Measurements from ENCODE around the gene LMNTD1. TPM values are rescaled to one million over a fixed set of nuclear protein-coding genes. Genes with fewer than 3 reads are reported as not detected.
"Not testable (repeated sequence)": the region's sequence is repeated elsewhere in the genome, so short reads cannot be mapped to it uniquely, and the experiment has no call there.

LMNTD1 gene
- total RNA-seq, 1 donor from 2014 or later = not detected

DNA sequence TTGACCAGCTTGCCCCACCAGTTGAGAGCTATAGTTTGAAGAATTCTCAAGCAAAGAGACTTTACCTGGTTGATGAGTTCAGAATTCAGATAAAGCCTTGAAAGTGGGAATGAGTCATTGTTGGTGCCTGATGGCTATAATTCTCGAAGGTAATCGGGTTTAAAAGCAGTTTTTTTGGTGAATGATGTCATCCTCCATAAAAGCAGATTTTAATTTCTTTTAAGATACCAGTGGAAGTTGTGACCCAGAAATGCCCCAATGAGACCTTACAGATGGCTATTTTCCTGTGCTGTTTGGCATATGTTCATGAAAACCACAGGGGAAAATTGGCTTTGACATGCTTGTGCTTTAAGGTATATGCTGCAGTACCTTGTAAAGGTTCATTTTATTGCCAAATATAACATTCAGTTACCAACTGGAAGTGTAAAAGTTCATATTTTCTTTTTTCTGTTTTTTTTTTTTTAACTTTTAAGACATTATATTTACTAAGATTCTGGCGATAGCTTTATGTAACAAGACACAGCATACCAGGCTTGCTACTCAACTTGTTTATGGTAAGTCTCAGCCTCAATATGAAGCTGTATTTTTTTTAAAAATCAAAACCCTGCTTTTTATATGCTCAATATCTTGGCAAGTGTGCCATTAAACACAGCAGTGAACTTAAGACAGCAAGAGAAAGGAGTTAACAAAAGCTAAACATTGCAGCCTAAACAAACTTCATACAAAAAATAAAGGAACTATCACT, 119.3 kb downstream of the LMNTD1 start:
- intact Hi-C loops (cut with micrococcal nuclease) = no loop called here

DNA sequence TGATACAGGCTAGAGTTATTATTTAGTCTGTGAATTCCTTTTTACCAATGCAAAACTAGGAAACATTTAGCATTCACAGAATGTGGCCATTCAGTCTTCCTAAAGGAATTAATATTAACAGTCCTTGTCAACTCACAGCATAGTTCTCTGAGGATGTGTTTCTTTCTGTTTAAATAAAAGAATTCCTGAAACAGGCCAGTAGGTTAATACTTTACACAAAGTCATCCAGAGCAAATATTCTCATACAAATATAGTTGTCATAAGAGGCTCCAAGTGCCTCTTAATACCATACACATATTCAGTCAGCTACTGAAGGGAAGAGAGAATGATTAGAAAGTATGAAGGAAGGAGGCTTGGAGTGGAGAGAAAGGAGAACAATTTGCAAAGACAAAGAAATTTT, 120.1 kb downstream of the LMNTD1 start:
- intact Hi-C loops (cut with micrococcal nuclease) = no loop called here

DNA sequence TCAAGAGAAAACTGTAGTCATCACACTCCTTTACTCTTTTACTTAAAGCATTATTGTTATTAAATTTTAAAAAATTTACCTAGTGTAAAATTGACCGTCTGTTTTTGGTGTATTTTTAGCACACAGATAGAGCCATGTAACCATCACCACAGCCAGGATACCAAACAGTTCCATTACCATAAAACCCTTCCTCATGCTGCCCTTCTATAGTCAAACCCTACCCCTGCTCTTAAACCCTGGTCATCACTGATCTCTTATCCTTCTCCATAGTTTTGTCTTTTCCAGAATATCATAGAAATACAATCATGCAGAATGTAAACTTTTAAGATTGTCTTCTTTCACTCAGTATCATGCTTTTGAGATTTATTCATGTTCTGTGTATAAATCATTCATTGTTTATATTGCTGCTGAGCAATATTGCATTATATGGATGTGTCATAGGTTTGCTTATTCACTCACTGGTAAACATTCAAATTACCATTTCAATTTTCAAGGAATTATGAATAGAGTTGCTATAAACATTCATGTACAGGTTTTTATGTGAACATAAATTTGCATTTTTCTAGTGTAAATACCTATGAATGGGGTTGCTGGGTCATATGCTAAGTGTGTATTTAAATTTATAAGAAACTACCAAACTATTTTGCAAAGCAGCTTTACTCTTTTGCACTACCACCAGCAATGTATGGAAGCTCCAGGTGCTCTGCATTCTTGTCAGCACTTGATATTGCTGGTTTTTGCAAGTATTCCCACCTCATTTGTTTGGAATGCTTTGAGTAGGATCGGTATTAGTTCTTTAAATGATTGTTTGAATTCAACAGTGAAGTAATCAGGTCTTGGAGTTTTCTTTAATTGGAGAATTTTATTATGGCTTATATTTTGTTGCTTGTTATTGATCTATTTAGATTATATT, 125.5 kb downstream of the LMNTD1 start:
- intact Hi-C loops (cut with micrococcal nuclease) = no loop called here

DNA sequence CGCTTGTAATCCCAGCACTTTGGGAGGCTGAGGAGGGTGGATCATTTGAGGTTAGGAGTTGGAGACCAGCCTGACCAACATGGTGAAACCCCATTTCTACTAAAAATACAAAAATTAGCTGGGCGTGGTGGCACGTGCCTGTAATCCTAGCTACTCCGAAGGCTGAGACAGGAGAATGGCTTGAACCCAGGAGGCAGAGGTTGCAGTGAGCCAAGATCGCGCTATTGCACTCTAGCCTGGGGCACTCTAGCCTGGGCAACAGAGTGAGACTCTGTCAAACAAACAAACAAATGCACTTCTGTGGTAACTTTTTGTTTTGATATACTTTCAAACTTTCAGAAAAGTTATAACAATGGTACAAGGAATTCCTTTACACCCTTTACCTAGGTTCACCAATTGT, 126.3 kb downstream of the LMNTD1 start:
- intact Hi-C loops (cut with micrococcal nuclease) = not testable (repeated sequence)
